ENCODE data around the gene PPP1R3F.

Gene PPP1R3F

DNA sequence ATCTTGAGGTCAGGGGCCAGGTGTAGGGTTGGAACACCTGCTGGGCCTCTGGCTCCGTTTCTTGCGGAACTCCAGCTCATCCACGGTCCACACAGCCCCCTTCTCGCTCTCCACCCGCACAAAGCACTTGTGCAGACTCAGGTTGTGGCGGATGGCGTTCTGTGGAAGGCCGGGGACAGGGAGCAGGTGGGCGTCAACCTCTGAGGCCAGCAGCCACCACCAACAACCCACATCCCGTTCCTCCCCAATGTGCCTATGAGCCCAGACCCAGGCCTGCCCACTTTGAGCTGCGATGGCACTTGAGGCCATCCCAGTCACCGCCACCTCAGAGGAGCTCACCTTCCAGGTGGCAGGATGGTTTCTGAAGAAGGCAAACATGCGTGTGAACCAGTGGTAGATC, 18.3 kb upstream of the PPP1R3F start:
- DNase-seq (ENCODE audit: low read depth, low spot score) = no peak

DNA sequence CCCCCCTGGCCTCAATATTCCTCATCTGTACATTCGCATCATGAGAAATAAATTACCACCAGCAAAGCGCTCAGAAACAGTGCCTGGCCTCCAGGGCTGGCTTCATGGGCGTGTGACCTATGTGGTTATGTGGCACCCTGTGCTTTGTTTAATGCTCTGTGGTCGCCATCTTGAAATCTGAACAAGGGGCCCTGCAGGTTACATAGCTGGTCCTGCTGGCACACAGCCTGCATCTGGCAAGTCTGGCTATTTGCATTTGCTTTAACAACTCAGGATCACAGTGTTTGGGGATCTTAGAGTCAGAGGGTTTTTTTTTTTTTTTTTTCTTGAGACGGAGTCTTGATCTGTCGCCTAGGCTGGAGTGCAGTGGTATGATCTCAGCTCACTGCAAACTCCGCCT, 15.0 kb upstream of the PPP1R3F start:
- no peak overlapping the region for H3K9ac ChIP-seq (ENCODE audit: insufficient read length)
- H3K4me3 ChIP-seq = no peak overlapping the region
- DNase-seq (ENCODE audit: low read depth, low spot score) = no peak
- no peaks in the 10 kb centered on the region for H3K9me3 ChIP-seq (ENCODE audit: low read depth, low read length)
- no peak overlapping the region for H3K27ac ChIP-seq
- no peaks in the 10 kb centered on the region for H3K36me3 ChIP-seq (ENCODE audit: insufficient read depth, low read length)
- no peak for TF ChIP-seq FOXP2 (optimal IDR thresholded peaks at IDR 0.05; ENCODE audit: control extremely low read depth, extremely low read length, insufficient read depth)
- TF ChIP-seq POLR2AphosphoS5 (IDR thresholded peaks at IDR 0.05; ENCODE audit: borderline replicate concordance, low read depth, low read length) = no peak
- TF ChIP-seq EZH2 (IDR thresholded peaks at IDR 0.05) = no peak

More for the DNA sequence above, 18.3 kb upstream of the PPP1R3F start:
- Histone ChIP-seq H3K27ac (no peak overlapping the region), H3K36me3 (ENCODE audit: insufficient read depth, low read length) (no peaks in the 10 kb centered on the region), H3K9ac (ENCODE audit: insufficient read length) (no peak overlapping the region), H3K9me3 (ENCODE audit: low read depth, low read length) (no peaks in the 10 kb centered on the region), H3K4me3 (no peak overlapping the region)
- TF ChIP-seq FOXP2 (optimal IDR thresholded peaks at IDR 0.05; ENCODE audit: control extremely low read depth, extremely low read length, insufficient read depth) = no peak
- no peak for TF ChIP-seq EZH2 (IDR thresholded peaks at IDR 0.05)
- TF ChIP-seq POLR2AphosphoS5 (IDR thresholded peaks at IDR 0.05; ENCODE audit: borderline replicate concordance, low read depth, low read length) = no peak

DNA sequence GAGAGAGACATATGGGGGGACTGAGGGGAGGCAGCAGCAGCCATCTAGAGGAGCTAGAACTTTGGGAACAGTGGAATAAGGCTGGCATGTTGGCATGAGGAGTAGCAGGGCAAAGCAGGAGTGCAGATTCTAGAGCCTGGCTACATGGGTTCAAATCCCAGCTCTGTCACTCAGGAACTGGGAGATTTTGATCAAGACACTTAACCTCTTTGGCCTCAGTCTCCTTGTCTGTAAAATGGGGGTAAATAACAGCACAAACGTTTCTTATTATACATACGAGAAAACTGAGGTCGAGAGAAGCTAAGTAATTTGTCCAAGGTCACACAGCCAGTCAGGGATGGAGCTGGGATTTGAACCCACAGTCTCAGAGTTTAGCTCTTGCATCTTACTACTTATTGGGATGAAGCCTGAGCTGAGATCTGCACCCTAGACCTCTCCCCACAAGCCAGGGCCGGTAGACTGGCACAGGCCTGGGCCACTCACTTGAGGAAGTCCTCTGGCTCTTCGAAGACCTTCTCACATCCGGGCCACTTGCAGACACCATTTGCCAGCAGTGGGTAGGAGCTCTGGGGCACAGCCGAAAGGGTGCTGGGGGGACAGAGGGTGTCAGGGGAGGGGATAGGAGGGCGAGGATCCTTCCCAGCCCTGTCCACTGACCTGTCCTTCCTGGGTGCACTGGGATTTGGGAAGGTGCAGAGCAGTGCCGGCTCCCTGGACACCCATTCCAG, 13.2 kb upstream of the PPP1R3F start:
- H3K4me3 ChIP-seq = no peak overlapping the region
- DNase-seq (ENCODE audit: low read depth, low spot score) = no peak

DNA sequence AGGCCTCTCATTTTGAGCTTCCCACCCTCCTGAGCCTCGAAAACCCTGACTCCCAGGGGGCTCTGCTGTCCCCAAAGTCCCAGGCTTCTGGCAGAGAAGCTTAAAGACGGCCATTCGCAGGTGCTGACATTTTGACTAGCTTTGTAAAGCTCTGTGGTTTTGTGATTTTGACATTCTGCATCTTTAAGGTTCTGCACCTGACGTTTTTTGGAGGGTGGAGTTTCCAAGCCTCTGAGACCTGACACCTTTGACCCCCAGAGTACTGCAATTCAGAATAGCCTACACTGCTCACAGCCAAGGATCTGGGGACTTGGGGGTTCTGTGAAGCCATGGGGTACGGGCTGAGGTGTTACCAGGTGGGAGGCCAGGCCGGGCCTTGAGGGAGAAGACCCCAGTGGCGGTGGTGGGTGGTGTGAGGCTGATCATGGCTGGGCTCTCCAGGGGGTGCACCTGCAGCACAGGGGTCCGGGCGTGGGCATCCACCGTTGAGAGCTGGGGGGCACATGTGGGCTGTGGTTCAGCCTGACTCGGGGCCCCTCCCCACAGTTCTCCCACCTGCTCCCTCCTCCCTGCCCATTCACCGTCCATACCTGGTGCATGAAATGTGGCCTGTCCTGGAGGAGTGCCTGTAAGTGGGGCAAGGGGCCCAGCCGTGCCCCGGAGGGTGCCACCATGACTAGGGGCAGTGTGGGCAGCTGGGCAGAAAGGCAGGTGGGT, 12.4 kb upstream of the PPP1R3F start:
- H3K9ac ChIP-seq (ENCODE audit: insufficient read length) = no peak overlapping the region
- TF ChIP-seq EZH2 (IDR thresholded peaks at IDR 0.05) = no peak
- TF ChIP-seq POLR2AphosphoS5 (IDR thresholded peaks at IDR 0.05; ENCODE audit: borderline replicate concordance, low read depth, low read length) = no peak
- no peak for TF ChIP-seq FOXP2 (optimal IDR thresholded peaks at IDR 0.05; ENCODE audit: control extremely low read depth, extremely low read length, insufficient read depth)

More for the DNA sequence above, 13.2 kb upstream of the PPP1R3F start:
- TF ChIP-seq FOXP2 (optimal IDR thresholded peaks at IDR 0.05; ENCODE audit: control extremely low read depth, extremely low read length, insufficient read depth) (no peak), EZH2 (IDR thresholded peaks at IDR 0.05) (no peak), POLR2AphosphoS5 (IDR thresholded peaks at IDR 0.05; ENCODE audit: borderline replicate concordance, low read depth, low read length) (no peak)
- no peak overlapping the region for H3K27ac ChIP-seq
- H3K9me3 ChIP-seq (ENCODE audit: low read depth, low read length) = no peaks in the 10 kb centered on the region
- no peaks in the 10 kb centered on the region for H3K36me3 ChIP-seq (ENCODE audit: insufficient read depth, low read length)
- H3K9ac ChIP-seq (ENCODE audit: insufficient read length) = no peak overlapping the region

DNA sequence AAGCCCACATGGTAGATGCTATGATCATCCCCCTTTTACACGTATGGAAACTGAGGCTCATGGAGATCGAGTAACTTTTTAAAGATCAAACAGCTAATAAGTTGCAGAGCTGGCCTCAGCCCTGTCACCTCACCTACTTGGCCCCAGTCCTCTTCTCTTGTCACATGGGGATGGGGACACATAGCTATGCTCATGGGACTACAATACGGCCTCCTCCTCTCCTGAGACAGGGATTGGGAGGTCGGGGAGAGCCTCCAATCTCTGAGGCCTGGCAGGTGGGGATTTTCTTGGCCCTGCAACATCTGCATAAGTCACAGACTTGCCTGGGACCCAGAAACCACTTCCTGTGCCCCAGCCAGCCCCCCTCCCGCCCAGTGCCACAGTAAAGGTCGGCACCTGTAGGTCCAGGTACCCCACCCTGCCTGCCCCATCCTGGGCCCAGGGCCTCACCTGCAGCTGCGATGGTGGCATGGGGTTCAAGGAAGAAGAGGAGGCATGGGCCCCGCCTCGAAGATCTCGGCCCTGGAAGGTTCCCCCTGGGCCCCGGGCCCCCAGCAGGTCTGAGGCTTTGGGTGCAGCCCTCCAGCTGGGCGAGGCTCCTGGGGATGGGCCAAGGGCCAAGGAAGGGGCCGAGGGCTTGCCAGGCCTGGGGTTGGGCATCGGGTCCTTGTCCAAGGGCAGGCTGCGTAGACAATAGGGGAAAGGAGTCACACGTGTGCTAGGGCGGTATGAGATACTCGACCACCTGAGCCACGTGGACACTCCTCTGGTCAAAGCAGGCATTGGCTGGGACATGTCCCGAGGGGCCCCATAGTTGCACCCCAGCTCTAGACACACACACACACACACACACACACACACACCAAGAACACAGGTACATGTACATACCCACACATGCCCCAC, 11.5 kb upstream of the PPP1R3F start:
- TF ChIP-seq FOXP2 (optimal IDR thresholded peaks at IDR 0.05; ENCODE audit: control extremely low read depth, extremely low read length, insufficient read depth) = no peak
- no peak for DNase-seq (ENCODE audit: low read depth, low spot score)
- Histone ChIP-seq H3K9me3 (ENCODE audit: low read depth, low read length) (no peaks in the 10 kb centered on the region), H3K36me3 (ENCODE audit: insufficient read depth, low read length) (no peaks in the 10 kb centered on the region), H3K9ac (ENCODE audit: insufficient read length) (no peak overlapping the region), H3K27ac (no peak overlapping the region), H3K4me3 (no peak overlapping the region)

More for the DNA sequence above, 12.4 kb upstream of the PPP1R3F start:
- Histone ChIP-seq H3K9me3 (ENCODE audit: low read depth, low read length) (no peaks in the 10 kb centered on the region), H3K27ac (no peak overlapping the region), H3K4me3 (no peak overlapping the region), H3K36me3 (ENCODE audit: insufficient read depth, low read length) (no peaks in the 10 kb centered on the region)
- no peak for DNase-seq (ENCODE audit: low read depth, low spot score)

DNA sequence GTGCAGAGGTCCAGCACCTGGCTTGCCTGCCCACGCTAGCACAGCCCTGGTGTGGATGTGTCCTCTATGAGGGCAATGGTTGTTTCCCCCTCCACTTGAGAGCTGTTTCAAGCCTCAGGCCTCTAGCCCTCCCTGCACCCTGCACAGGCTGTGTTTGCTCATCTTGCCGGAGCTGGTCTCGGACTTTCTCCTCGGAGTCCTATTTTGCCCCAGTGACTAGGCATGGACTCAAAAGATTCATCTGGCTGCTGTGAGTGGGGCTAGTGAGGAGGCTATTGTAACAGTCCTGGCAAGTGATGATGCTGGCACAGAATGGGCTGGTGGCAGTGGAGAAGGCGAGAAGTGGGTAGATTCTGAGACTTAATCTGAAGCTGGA, 10.9 kb upstream of the PPP1R3F start:
- no peak overlapping the region for H3K9ac ChIP-seq (ENCODE audit: insufficient read length)
- H3K36me3 ChIP-seq (ENCODE audit: insufficient read depth, low read length) = no peaks in the 10 kb centered on the region
- DNase-seq (ENCODE audit: low read depth, low spot score) = no peak
- H3K27ac ChIP-seq = no peak overlapping the region
- TF ChIP-seq FOXP2 (optimal IDR thresholded peaks at IDR 0.05; ENCODE audit: control extremely low read depth, extremely low read length, insufficient read depth) (no peak), EZH2 (IDR thresholded peaks at IDR 0.05) (no peak), POLR2AphosphoS5 (IDR thresholded peaks at IDR 0.05; ENCODE audit: borderline replicate concordance, low read depth, low read length) (no peak)
- H3K4me3 ChIP-seq = no peak overlapping the region
- no peaks in the 10 kb centered on the region for H3K9me3 ChIP-seq (ENCODE audit: low read depth, low read length)

DNA sequence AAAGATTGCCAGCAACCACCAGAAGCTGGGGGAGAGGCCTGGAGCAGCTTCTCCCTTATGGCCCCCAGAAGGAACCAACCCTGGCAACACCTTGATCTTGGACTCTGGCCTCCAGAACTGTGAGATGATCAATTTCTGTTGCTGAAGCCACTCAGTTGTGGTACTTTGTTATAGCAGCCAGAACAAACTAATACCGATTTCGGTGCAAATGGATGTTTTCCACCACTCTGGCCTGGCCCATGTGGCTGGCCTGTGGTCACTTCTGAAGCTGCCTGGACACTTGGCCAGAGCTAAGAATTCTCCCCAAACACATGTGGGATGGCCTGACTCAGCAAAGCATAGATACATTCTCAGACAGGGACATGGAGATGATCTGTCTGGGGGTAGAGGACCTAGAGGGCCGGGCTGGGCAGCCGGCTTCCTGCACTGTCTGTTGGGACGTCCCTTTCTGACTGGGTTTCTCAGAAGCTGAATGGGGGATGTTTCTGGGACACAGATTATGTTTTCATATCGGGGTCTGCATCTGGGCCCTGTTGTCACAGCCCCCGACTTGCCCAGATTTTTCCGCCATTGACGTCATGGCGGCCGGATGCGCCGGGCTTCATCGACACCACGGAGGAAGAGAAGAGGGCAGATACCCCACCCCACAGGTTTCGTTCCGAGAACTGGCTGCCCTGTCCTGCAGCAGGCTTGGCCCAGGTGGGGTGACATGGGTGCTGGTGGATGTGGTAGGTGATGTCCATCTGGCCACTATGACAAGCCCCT, 9.2 kb upstream of the PPP1R3F start:
- TF ChIP-seq POLR2AphosphoS5 (IDR thresholded peaks at IDR 0.05; ENCODE audit: borderline replicate concordance, low read depth, low read length) (no peak), EZH2 (IDR thresholded peaks at IDR 0.05) (no peak), FOXP2 (optimal IDR thresholded peaks at IDR 0.05; ENCODE audit: control extremely low read depth, extremely low read length, insufficient read depth) (no peak)

More for the DNA sequence above, 9.2 kb upstream of the PPP1R3F start:
- Histone ChIP-seq H3K36me3 (ENCODE audit: insufficient read depth, low read length) (no peaks in the 10 kb centered on the region), H3K9ac (ENCODE audit: insufficient read length) (no peak overlapping the region), H3K27ac (no peak overlapping the region), H3K9me3 (ENCODE audit: low read depth, low read length) (no peaks in the 10 kb centered on the region), H3K4me3 (no peak overlapping the region)
- no peak for DNase-seq (ENCODE audit: low read depth, low spot score)

All from SK-N-MC (cell line).